Epithelial cell of esophagus (primary cell): Measurements from ENCODE around the gene ANXA1.

Experiments used
- DNase-seq: peaks from one replicate; pipeline ENCODE4 v3.0.0; 2010; ENCODE audit warnings: low read depth
- H3K4me3 ChIP-seq: 2 replicates; pipeline ENCODE4 v1.5.1; 2011; ENCODE audit warnings: mild to moderate bottlenecking, low read length, control low read depth
- TF ChIP-seq, protein P1 (sequence below): IDR thresholded peaks from 2 replicates; pipeline ENCODE4 v1.5.1; 2011; ENCODE audit warnings: low read depth, mild to moderate bottlenecking, low read length, control low read depth, inconsistent platforms; ENCODE audit not compliant: insufficient read depth; ENCODE audit errors: missing control alignments

Gene ANXA1

DNA sequence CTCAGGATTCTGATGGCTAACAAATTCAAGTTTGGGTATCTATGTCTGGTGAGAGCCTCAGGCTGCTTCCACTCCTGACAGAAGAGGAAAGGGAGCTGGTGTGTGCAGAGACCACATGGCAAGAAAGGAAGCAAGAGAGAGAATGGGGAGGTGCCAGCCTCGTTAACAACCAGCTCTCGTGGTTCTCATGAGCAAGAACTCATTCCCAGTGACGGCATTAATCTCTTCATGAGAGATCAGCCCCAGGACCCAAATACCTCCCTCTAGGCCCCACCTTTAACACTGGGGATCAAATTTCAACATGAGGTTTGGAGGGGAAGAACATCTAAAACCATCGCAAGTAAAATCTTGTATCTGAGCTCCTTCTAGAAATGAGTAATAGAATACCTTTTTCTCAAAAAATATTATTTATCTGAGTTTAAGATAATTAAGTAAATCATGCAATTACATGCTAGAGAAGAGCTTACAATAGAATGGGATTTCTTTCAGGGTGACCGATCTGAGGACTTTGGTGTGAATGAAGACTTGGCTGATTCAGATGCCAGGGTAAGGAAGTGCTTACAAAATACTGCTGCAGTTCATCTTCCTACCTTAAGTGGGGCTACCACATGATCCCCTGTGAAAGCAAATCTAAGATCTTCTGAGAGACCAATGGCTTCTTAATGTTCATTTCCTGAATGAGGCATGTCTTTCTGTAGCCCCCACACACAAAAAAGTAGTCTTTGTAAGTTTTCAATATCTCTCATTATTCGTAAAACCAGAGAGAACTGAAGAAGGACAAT, 11.5 kb downstream of the ANXA1 start:
- TF ChIP-seq, protein P1, sequence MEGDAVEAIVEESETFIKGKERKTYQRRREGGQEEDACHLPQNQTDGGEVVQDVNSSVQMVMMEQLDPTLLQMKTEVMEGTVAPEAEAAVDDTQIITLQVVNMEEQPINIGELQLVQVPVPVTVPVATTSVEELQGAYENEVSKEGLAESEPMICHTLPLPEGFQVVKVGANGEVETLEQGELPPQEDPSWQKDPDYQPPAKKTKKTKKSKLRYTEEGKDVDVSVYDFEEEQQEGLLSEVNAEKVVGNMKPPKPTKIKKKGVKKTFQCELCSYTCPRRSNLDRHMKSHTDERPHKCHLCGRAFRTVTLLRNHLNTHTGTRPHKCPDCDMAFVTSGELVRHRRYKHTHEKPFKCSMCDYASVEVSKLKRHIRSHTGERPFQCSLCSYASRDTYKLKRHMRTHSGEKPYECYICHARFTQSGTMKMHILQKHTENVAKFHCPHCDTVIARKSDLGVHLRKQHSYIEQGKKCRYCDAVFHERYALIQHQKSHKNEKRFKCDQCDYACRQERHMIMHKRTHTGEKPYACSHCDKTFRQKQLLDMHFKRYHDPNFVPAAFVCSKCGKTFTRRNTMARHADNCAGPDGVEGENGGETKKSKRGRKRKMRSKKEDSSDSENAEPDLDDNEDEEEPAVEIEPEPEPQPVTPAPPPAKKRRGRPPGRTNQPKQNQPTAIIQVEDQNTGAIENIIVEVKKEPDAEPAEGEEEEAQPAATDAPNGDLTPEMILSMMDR: no peak
- H3K4me3 ChIP-seq: no peak overlapping the region
- peak; percentile 59 for DNase-seq

- no peak overlapping the region for H3K4me3 ChIP-seq
- peak; percentile 32 for DNase-seq
- TF ChIP-seq, protein P1: no peak
Measured at GRCh38 chr9:73165911-73166310, 14.2 kb downstream of the ANXA1 start.

DNA sequence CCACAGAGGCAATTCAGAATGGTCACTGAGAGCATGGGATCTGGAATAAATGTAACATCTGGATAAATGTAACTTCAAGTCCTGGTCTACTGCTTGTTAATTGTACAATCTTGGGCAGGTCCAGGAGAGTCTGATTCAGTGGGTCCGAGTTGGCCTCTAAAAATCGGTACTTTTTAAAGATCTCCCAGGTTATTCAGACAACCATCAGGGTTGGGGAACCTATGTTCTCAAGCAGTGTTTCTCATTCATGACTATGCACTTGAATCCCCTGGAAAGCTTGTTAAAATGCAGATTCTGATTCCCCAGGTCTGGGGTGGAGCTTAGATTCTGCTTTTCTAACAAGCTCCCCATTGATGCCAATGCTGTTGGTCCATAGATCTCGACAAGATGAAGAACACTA, 14.8 kb downstream of the ANXA1 start:
- TF ChIP-seq, protein P1: no peak
- no peak overlapping the region for H3K4me3 ChIP-seq
- peak; percentile 58 for DNase-seq

DNA sequence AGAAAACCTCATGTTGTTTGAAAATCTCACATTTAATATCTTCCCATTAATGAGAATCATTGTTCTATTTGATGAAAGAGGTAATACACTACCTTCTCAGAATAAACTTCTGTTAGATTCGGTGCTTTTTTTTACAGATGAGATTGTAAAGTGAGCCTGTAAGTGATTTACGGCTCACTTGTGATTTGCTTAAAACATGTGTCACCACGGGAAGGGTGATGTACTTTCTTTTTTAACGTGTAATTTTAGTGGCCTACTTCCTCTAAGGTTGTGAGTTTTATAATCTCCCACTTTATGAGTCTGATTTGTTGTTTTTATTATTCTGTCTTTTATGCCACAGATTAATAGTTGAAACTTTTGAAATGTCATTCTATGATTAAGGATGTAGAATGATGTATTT, 15.9 kb downstream of the ANXA1 start:
- no peak for DNase-seq
- TF ChIP-seq, protein P1: no peak
- H3K4me3 ChIP-seq: no peak overlapping the region

DNA sequence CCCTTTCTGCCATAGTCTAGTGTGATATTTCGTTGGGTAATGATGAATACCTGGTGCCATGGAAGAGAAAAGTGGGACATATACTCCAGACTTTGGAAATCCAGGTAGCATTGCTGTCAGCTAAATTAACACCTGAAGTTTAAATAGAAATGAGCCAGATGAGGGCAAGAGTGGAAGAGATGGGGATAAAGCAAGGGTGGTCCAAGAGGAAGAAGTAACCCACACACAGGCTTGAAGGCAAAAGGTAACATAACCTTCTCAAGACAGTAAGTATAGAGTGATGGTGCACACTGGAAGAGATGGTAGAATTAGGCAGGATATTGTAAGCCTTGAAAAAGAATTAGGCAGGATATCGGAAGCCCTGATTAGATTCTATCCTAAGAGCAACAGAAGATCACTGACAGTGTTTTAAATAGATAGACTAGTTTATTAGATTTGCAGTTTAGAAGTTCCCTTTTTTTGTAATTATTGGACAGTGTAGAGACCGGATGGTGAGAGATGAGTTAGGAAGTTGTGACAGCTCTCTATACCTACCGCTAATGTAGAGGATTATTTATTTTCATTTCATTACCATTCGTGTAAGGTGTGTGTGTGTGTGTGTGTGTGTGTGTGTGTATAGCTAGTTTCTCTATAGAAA, 16.8 kb downstream of the ANXA1 start:
- TF ChIP-seq, protein P1: no peak
- peak; percentile 40 for DNase-seq

DNA sequence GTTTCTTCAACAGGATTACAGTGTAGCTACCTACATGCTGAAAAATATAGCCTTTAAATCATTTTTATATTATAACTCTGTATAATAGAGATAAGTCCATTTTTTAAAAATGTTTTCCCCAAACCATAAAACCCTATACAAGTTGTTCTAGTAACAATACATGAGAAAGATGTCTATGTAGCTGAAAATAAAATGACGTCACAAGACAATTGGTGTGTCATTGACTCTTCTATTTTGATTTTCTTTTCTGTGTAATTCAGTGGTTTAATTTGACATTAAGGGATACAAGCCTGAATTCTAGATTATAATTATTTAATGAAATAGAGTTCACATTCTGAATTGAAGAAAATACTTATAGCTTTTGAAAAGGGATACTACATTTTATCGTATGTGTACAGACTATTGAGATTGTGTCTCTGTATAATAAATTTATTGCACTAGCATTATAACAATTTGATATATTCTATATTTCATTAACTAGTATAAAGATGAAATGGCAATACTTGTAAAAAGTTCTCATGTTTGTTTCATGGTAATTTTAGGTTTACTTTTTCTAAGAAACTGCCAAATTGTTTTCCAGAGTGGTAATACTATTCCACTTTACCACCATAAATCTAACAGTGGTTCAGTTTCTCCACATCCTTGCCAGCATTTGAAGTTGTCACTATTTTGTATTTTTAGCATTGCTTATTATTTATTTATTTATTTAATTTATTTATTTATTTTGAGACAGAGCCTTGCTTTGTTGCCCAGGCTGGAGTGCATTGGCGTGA, 18.7 kb downstream of the ANXA1 start:
- no peak overlapping the region for H3K4me3 ChIP-seq
- TF ChIP-seq, protein P1: no peak
- DNase-seq: peak; percentile 56

More for the DNA sequence above, 16.8 kb downstream of the ANXA1 start:
- no peak overlapping the region for H3K4me3 ChIP-seq

- peak; percentile 69 for DNase-seq
Measured at GRCh38 chr9:73172901-73173215, 21.2 kb downstream of the ANXA1 start.

More at GRCh38 chr9:73172901-73173215, 21.2 kb downstream of the ANXA1 start:
- TF ChIP-seq, protein P1: no peak
- H3K4me3 ChIP-seq: no peak overlapping the region
